Stimulated activated CD4-positive, alpha-beta T cell treated with anti-CD3 and anti-CD28 coated beads, Interleukin-2, amount 100 ng/mL, for 24 hours (primary cell): ENCODE results near the gene HOXC5.

Source experiments
- DNase-seq, 2 donors: peaks; one replicate each; pipeline ENCODE4 v3.0.0-alpha.2; 2020

Gene HOXC5

DNA sequence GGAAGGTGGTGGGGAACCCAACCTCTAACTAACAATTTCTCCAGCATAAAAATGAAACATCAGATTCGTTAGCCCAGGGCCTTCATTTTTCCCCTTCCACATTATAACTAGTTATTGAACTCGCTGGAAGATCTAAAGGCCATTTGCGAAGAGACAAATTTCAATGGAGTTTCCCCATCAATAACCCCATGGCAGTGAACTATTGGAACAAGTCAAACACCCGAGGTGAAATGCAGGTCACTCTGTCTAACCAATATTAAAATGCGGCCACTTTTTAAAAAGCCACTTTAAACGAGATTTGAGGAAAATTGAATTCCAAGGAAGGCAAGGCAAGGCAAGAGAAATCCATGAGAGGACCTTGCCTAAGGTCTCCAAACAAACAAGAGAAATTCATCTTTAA lies 16.3 kb downstream of the HOXC5 start:
- DNase-seq, result no peak

DNA sequence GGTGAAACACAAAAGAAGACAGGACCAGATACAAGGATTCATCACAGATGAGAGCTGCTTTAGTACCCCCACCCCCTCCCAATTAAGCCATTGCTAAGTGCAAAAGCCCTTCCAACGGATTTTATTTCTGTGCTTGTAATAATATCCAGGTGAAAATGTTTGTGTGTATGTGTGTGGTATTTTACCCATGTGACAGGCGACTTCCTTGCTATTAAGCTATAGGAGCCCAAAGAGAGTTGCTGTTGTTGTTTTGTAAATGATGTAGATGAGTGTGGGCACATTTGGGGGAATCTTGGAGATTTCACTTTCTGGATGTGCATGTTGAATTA lies 17.6 kb downstream of the HOXC5 start:
- no peak for DNase-seq

- DNase-seq, result no peak
These were observed 18.4 kb downstream of the HOXC5 start for GRCh38 chr12:54051026-54051842.

DNA sequence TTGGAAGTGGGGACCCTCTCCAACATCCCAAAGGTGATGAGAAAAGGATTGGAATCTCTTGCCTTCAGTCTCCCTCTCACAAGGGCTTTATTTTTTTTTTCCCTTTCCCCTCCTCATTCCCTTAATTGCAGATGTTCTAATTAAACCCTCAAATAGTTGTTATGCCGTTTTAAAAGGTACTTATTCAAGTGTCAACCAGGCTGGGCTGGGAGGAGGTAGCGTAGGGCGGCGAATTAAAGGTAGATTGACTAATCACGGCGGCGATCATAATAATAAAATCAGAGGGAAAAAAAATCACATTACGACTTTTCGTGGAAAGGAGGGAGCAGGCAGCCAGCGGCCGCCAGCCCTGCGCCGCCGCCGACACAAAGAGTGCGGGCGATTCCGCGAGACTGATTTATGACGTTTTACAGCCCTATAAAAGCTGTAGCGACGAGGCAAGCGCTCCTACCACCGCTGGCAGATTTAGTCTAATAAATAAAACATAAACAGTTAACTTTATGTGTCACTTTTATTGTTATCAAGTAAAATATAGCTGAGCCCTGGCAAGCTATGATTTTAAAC lies 19.1 kb downstream of the HOXC5 start:
- DNase-seq, result no peak

GRCh38 chr12:54052438-54053002 lies 19.7 kb downstream of the HOXC5 start:
- no peak for DNase-seq

DNA sequence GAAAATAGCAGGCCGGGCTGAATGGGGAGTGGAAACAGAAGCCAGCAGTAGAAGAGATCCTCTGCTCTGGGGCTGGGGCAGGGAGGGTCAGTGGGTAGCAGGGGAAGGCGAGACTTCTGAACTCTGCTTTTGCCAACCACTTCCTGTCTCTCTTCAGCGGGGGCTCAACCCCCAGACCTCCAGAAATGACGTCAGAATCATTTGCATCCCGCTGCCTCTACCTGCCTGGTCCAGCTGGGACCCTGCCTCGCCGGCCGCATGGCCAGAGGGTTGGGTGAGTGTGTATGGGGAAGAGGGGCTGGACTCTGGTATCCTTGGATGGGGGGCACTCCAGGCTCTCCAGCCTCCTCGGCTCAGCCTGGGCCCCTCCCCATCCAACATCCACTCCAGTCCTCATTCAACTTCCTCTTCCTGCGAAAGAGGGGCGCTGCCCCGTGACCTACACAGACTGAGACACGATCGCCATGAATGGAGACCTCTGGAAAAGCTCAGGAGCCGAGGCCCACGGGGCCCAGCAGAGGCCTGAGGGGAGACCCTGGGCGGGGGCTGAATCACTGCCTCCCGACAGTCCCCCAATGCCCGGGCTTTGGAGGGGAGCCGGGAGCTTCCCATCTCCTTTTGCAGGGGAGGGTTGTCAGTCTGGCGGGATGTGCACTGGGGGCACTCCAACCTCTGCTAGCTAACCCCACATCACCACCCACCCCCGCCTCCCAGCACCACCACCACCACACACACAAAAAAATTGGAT lies 20.3 kb downstream of the HOXC5 start:
- no peak for DNase-seq

DNA sequence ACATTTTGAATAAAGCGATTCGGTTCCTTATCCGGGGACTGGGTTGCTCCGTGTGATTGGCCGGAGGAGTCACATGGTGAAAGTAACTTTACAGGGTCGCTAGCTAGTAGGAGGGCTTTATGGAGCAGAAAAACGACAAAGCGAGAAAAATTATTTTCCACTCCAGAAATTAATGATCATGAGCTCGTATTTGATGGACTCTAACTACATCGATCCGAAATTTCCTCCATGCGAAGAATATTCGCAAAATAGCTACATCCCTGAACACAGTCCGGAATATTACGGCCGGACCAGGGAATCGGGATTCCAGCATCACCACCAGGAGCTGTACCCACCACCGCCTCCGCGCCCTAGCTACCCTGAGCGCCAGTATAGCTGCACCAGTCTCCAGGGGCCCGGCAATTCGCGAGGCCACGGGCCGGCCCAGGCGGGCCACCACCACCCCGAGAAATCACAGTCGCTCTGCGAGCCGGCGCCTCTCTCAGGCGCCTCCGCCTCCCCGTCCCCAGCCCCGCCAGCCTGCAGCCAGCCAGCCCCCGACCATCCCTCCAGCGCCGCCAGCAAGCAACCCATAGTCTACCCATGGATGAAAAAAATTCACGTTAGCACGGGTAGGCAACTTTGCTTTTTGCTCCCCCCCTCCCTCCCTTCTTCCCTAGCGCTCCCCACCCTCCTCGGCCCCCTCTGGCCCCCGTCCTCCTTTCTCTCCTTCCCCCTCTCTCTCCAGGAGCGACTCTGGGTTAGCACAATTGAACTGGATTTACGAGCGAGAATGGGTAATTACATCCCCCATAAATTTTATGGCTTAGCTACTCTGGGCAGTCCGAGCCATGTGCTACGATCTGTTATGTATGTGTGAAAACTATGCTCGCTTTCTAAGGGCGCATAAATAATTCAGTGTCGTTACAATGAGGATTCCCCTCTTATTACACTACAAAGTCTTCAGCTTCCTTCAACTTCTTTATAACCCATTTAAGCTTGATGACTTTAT lies 21.2 kb downstream of the HOXC5 start, which contains the start of gene HOXC4:
Gene HOXC4 (plus strand): TSS at position 85 of the 991 bp plus-strand sequence. CDS start 88 bp downstream, at position 173.
- DNase-seq, result no peak

- DNase-seq, result no peak
These were observed 21.9 kb downstream of the HOXC5 start for GRCh38 chr12:54054742-54055194.

DNA sequence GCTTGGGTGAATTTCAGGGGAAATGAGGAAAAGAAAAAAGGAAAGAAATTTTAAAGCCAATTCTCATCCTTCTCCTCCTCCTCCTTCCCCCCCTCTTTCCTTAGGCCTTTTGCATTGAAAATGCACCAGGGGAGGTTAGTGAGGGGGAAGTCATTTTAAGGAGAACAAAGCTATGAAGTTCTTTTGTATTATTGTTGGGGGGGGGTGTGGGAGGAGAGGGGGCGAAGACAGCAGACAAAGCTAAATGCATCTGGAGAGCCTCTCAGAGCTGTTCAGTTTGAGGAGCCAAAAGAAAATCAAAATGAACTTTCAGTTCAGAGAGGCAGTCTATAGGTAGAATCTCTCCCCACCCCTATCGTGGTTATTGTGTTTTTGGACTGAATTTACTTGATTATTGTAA lies 22.7 kb downstream of the HOXC5 start:
- DNase-seq, result no peak

DNA sequence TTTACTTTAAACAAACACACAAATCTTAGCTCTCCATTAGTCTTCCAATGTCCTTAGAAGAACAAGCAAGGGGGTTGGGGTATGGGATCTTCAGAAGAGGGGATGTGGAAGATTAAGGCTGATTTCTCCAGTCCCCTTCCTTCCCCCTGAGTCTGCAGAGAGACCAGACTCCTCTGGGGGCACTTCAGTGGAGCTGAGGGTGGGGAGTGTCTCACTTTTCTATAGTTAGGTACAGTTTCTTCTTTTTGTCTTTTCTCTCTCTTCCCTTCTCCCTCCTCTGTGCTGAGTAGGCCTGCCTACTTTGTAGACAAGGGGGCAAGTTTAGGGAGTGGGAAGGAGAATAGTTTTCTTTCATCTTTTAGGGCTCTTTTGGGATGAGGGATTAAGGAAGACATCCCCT lies 23.3 kb downstream of the HOXC5 start:
- DNase-seq, result no peak

- DNase-seq, result no peak
These were observed 25.4 kb downstream of the HOXC5 start for GRCh38 chr12:54058128-54058768.

DNA sequence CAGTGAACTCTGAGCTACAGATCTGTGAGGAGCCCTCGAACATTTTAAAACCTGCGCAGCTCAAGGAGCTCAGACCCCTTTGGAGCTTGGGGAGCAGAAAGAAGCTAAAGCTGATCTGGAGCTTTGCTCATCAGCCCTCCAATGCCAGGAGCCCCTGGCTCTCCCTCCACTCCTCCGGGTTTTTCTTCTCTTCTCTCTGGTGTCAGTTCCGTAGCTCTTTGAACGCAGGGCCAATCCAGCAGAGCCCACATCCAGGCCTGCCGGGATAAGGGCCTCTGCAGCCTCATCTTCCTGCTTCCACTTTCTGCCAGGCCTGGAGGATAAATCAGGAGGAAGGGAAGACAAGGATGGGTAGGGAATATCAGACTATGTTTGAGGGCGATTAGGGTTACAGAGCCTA lies 26.8 kb downstream of the HOXC5 start:
- no peak for DNase-seq

- DNase-seq, result no peak
These were observed 27.5 kb downstream of the HOXC5 start for GRCh38 chr12:54060174-54060974.

DNA sequence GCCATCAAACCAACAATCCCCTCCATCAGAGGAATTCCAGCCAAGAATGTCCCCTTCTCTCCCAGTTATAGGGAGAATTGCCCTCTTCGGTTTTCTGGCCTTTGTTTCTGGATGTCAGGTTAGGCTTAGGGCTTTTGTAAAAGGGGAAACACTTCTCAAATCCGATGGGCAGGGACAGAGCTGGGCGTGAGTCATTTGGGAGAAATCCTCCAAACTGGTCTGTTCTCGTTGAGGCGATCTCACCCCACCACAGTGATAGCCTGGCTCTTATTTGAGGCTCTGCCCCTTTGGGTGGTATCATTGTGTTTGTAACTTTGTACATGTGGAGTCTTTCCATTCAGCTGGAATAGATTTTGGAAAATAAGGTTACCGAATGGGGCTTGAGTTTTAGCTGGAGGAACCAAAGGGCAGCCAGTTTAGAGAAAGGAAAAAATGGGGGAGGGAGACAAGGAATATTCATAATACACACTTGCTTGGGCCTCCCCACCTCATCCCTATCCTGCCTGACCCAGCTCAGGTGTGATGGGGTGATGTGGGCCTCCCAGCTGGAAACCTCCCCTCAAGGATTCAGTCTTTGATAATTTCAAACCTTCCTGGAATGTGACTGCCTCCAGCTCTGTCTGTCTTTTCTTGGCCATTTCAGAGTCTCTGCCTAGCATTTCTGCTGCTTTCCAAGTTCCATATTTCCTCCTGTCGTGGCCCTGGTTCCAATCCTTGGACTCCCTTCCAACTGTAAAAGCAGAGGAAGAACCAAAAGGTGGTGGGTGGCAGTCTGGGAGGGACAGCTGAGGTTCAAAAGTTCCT lies 28.3 kb downstream of the HOXC5 start:
- no peak for DNase-seq

- no peak for DNase-seq
These were observed 32.8 kb downstream of the HOXC5 start for GRCh38 chr12:54065677-54066076.

DNA sequence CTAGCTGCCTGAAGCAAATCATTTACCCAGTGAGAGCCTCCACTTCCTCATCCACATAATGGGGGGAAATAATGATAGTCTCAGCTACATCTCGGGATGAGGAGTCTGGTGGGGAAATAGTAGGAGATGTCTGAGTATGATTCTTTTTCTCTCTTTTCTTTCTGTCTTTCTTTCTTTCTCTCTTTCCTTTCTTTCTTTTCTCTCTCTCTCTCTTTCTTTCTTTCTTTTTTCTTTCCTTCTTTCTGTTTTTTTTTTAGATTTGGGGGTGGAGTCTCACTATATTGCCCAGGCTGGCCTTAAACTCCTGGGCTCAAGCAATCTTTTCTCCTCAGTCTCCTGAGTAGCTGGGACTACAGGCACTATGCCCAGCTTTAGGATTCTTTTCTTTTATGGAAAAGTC lies 33.6 kb downstream of the HOXC5 start:
- DNase-seq, result no peak

- no peak for DNase-seq
These were observed 35.7 kb downstream of the HOXC5 start for GRCh38 chr12:54068418-54069070.

DNA sequence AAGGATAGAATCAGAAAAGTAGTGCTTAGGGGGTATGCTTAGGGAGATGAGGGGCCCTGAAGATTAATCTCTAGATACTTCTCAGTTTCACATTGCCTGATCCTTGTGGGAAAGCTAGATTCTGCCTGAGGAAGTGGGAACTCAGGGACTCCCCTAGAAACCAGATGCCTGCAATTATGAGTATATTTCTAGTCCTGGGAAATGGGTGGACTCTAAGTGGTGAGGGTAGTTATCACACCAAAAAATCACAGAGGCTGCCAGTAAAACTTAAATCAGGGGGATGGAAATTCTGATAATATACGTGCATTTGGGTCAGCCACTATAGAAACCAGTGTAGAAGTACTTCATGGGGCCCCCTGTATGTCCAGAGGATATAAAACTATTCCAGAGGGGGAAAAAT lies 39.1 kb downstream of the HOXC5 start:
- DNase-seq, result no peak

DNA sequence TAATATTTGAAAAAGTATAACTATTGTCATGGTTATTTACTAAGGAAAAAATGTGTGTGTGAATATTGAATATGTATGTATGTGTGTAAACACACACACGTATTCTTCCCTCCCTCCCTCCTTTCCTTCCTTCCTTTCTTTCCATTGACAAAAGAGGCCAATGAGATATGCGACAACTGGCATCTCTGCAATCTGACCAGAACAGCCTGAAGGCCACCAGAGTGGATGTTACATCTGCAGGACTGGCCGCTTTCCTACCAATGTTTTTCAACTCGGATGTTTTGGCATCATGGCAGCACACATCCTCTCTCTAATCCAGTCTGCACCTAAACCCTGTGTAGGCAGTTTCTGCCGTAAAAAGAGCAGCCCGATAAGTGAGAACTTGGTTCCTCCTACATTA lies 41.5 kb downstream of the HOXC5 start:
- no peak for DNase-seq

GRCh38 chr12:54075409-54075808 lies 42.6 kb downstream of the HOXC5 start:
- DNase-seq, result no peak
